Measurements from ENCODE around the gene DHRS4L2.
"Not testable (repeated sequence)": the region's sequence is repeated elsewhere in the genome, so short reads cannot be mapped to it uniquely, and the experiment has no call there.

DNA sequence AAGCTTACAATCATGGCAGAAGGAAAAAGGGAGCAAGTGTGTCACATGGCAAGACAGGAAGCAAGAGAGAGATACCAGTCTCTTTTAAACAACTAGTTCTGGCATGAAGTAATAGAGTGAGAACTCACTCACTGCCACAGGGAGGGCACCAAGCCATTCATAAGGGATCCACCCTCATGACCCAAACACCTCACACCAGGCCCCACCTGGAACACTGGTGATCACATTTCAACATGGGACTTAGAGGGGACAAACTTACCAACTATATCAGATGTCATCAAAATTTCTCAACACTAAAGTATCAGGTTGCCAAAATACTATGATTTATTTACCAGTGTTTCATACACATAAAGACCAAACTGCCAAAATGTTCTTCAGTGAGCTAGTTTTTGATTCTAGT lies 27.8 kb upstream of the DHRS4L2 start:
- TF ChIP-seq, protein P1, sequence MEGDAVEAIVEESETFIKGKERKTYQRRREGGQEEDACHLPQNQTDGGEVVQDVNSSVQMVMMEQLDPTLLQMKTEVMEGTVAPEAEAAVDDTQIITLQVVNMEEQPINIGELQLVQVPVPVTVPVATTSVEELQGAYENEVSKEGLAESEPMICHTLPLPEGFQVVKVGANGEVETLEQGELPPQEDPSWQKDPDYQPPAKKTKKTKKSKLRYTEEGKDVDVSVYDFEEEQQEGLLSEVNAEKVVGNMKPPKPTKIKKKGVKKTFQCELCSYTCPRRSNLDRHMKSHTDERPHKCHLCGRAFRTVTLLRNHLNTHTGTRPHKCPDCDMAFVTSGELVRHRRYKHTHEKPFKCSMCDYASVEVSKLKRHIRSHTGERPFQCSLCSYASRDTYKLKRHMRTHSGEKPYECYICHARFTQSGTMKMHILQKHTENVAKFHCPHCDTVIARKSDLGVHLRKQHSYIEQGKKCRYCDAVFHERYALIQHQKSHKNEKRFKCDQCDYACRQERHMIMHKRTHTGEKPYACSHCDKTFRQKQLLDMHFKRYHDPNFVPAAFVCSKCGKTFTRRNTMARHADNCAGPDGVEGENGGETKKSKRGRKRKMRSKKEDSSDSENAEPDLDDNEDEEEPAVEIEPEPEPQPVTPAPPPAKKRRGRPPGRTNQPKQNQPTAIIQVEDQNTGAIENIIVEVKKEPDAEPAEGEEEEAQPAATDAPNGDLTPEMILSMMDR (conservative IDR thresholded peaks at IDR 0.05; ENCODE audit: low read depth, low read length): not testable (repeated sequence)
- TF ChIP-seq CEBPB, FOS, POLR2A (IDR thresholded peaks at IDR 0.05; ENCODE audit: low read depth, low read length): not testable (repeated sequence)
